H9 (cell line): ENCODE results near the gene ANKH. TPM values are rescaled to one million over a fixed set of nuclear protein-coding genes. Genes with fewer than 3 reads are reported as not detected.

Source experiments
- DNase-seq: peaks from one replicate; pipeline ENCODE4 v3.0.0-alpha.2; 2017
- H2AFZ ChIP-seq: one replicate; pipeline ENCODE4 v1.6.1; 2013; ENCODE audit warnings: mild to moderate bottlenecking, low read length, control low read depth, moderate library complexity
- H2AK5ac ChIP-seq: 2 replicates; pipeline ENCODE4 v1.6.1; 2013; ENCODE audit warnings: low read length, control low read depth, mixed read lengths; ENCODE audit not compliant: insufficient read length
- H2BK120ac ChIP-seq: one replicate; pipeline ENCODE4 v1.6.1; 2013; ENCODE audit warnings: low read depth, mild to moderate bottlenecking, low read length, control low read depth, inconsistent platforms; ENCODE audit not compliant: poor library complexity, severe bottlenecking
- H2BK12ac ChIP-seq: 2 replicates; pipeline ENCODE4 v1.6.1; 2013; ENCODE audit warnings: low read length, control low read depth, mixed read lengths, low read depth; ENCODE audit not compliant: insufficient read length
- H2BK15ac ChIP-seq: 2 replicates; pipeline ENCODE4 v1.6.1; 2013; ENCODE audit warnings: low read depth, low read length, control low read depth
- H2BK20ac ChIP-seq: one replicate; pipeline ENCODE4 v1.6.1; 2013; ENCODE audit warnings: low read depth, mild to moderate bottlenecking, low read length, control low read depth, inconsistent platforms; ENCODE audit not compliant: poor library complexity, severe bottlenecking
- H2BK5ac ChIP-seq: 2 replicates; pipeline ENCODE4 v1.6.1; 2013; ENCODE audit warnings: low read length, control low read depth, mixed read lengths; ENCODE audit not compliant: insufficient read length
- H3K14ac ChIP-seq: 2 replicates; pipeline ENCODE4 v1.6.1; 2013; ENCODE audit warnings: low read length, control low read depth; ENCODE audit not compliant: insufficient read depth
- H3K18ac ChIP-seq: 2 replicates; pipeline ENCODE4 v1.6.1; 2013; ENCODE audit warnings: low read depth, mild to moderate bottlenecking, mixed read lengths, low read length, control low read depth; ENCODE audit not compliant: insufficient read length
- H3K23ac ChIP-seq: 2 replicates; pipeline ENCODE4 v1.6.1; 2013; ENCODE audit warnings: low read length, control low read depth, mixed read lengths, low read depth; ENCODE audit not compliant: insufficient read length
- H3K23me2 ChIP-seq: 2 replicates; pipeline ENCODE4 v1.6.1; 2013; ENCODE audit warnings: low read depth, mild to moderate bottlenecking, mixed read lengths, low read length, control low read depth; ENCODE audit not compliant: insufficient read length, poor library complexity, severe bottlenecking
- H3K27ac ChIP-seq: 2 replicates; pipeline ENCODE4 v1.5.1; 2013; ENCODE audit warnings: low read length, control low read depth, mixed read lengths, low read depth; ENCODE audit not compliant: insufficient read length
- H3K27me3 ChIP-seq: 2 replicates; pipeline ENCODE4 v1.6.1; 2013; ENCODE audit warnings: low read length, control low read depth, inconsistent platforms; ENCODE audit not compliant: insufficient read depth
- H3K4ac ChIP-seq: 2 replicates; pipeline ENCODE4 v1.6.1; 2013; ENCODE audit warnings: low read depth, mild to moderate bottlenecking, control low read depth, inconsistent platforms, low read length, moderate library complexity
- H3K4me1 ChIP-seq: 2 replicates; pipeline ENCODE4 v1.6.1; 2013; ENCODE audit warnings: low read length, control low read depth, inconsistent platforms; ENCODE audit not compliant: insufficient read depth
- H3K4me2 ChIP-seq: 2 replicates; pipeline ENCODE4 v1.6.1; 2013; ENCODE audit warnings: low read length, control low read depth, mixed read lengths; ENCODE audit not compliant: insufficient read length, insufficient read depth
- H3K56ac ChIP-seq: 2 replicates; pipeline ENCODE4 v1.6.1; 2013; ENCODE audit warnings: low read depth, mild to moderate bottlenecking, mixed read lengths, low read length, control low read depth; ENCODE audit not compliant: insufficient read length
- H3K79me1 ChIP-seq: 2 replicates; pipeline ENCODE4 v1.6.1; 2013; ENCODE audit warnings: low read depth, mild to moderate bottlenecking, moderate library complexity, low read length, control low read depth, inconsistent platforms; ENCODE audit not compliant: insufficient read depth, poor library complexity, severe bottlenecking
- H3K79me2 ChIP-seq: 2 replicates; pipeline ENCODE4 v1.6.1; 2013; ENCODE audit warnings: low read length, control low read depth, inconsistent platforms; ENCODE audit not compliant: insufficient read depth
- H3K9ac ChIP-seq: 2 replicates; pipeline ENCODE4 v1.6.1; 2013; ENCODE audit warnings: low read length, control low read depth, mixed read lengths; ENCODE audit not compliant: insufficient read length; ENCODE audit errors: extremely low read depth
- H3K9me3 ChIP-seq: one replicate; pipeline ENCODE4 v1.6.1; 2013; ENCODE audit warnings: low read depth, low read length, inconsistent platforms; ENCODE audit not compliant: control insufficient read depth
- H3T11ph ChIP-seq: one replicate; pipeline ENCODE4 v1.6.1; 2013; ENCODE audit warnings: mild to moderate bottlenecking, low read length, control low read depth, inconsistent platforms
- H4K20me1 ChIP-seq: one replicate; pipeline ENCODE4 v1.6.1; 2013; ENCODE audit not compliant: control insufficient read depth, insufficient read length, insufficient read depth
- H4K5ac ChIP-seq: 2 replicates; pipeline ENCODE4 v1.6.1; 2013; ENCODE audit warnings: low read depth, mild to moderate bottlenecking, mixed read lengths, low read length, control low read depth; ENCODE audit not compliant: insufficient read length
- H4K8ac ChIP-seq: replicated peaks from 2 replicates; pipeline ENCODE4 v1.6.1; 2013; ENCODE audit warnings: low read length, control low read depth, mixed read lengths, low read depth; ENCODE audit not compliant: insufficient read length
- H4K91ac ChIP-seq: 2 replicates; pipeline ENCODE4 v1.6.1; 2013; ENCODE audit warnings: low read depth, mild to moderate bottlenecking, moderate library complexity, mixed read lengths, low read length, control low read depth; ENCODE audit not compliant: insufficient read length
- H3K27ac Mint-ChIP-seq, 3 experiments: 2 replicates in 2 of 3; 3 replicates in 1 of 3; pipeline ENCODE4 v1.8.0; 2020 to 2021; ENCODE audit warnings: mixed read lengths in 3 of 3, mild to moderate bottlenecking in 1 of 3, moderate library complexity in 1 of 3
- H3K27me3 Mint-ChIP-seq: 2 replicates; pipeline ENCODE4 v1.8.0; 2021; ENCODE audit warnings: low read depth, mild to moderate bottlenecking, moderate library complexity, mixed read lengths
- H3K36me3 Mint-ChIP-seq, 3 experiments: 2 replicates in 2 of 3; 3 replicates in 1 of 3; pipeline ENCODE4 v1.8.0; 2020 to 2021; ENCODE audit warnings: low read depth in 3 of 3, mixed read lengths in 3 of 3; ENCODE audit not compliant: insufficient read depth in 1 of 3
- H3K4me1 Mint-ChIP-seq, 2 experiments: 2 replicates each; pipeline ENCODE4 v1.8.0; 2020; ENCODE audit warnings: mixed read lengths in 2 of 2
- H3K4me3 Mint-ChIP-seq, 2 experiments: 2 replicates in 1 of 2; 3 replicates in 1 of 2; pipeline ENCODE4 v1.8.0; 2020 to 2021; ENCODE audit warnings: mild to moderate bottlenecking in 2 of 2, mixed read lengths in 2 of 2, moderate library complexity in 1 of 2
- H3K9me3 Mint-ChIP-seq, 2 experiments: 2 replicates in 1 of 2; 3 replicates in 1 of 2; pipeline ENCODE4 v1.8.0; 2020; ENCODE audit warnings: mild to moderate bottlenecking in 2 of 2, mixed read lengths in 2 of 2, moderate library complexity in 1 of 2
- CTCF ChIP-seq: fragments of 200-600 bp; sonication (generic); conservative IDR thresholded peaks from 3 replicates; pipeline ENCODE4 v1.8.0; 2021; ENCODE audit warnings: antibody characterized with exemption, mild to moderate bottlenecking
- WGBS: extraction: QIAGEN DNeasy Blood & Tissue Kit; methylation state at CpG from one replicate; pipeline ENCODE4 v1.1.7; 2013; ENCODE audit warnings: missing lambda C conversion rate, low lambda C conversion rate, mixed read lengths; ENCODE audit not compliant: insufficient read length; ENCODE audit errors: extremely low coverage; 5-methylcytosine and 5-hydroxymethylcytosine counted together
- total RNA-seq: library from RNA; stranded (reverse); gene quantifications from 2 replicates; pipeline ENCODE4 v1.2.1, GENCODE V29; 2021

Gene ANKH
- total RNA-seq, 1 experiment from 2014 or later = 9.6 TPM

GRCh38 chr5:14665949-14666348 lies 205.6 kb downstream of the ANKH start:
- peak; percentile 37; the same call in 2 of the 3 replicates for TF ChIP-seq CTCF
- no peak overlapping the region for H2AK5ac ChIP-seq

More at GRCh38 chr5:14665949-14666348, 205.6 kb downstream of the ANKH start:
- WGBS = no CpG with 5 or more reads among the region's 7 CpGs
- H2BK20ac ChIP-seq = no peak overlapping the region
- no peak overlapping the region for H3K4ac ChIP-seq
- no peak overlapping the region for H3T11ph ChIP-seq
- H4K8ac ChIP-seq = no peak overlapping the region
- H3K4me3 Mint-ChIP-seq = peak overlapping the region; percentile 86 to 94; a peak in 4 of 5 replicates
- no peak overlapping the region for H2AFZ ChIP-seq
- peaks cover 0 to 10% (median 4%) of the 10 kb centered on the region in 3 experiments; a peak in 3 of 7 replicates for H3K36me3 Mint-ChIP-seq
- peaks cover 9% of the 10 kb centered on the region; the same call in 1 of the 2 replicates for H3K79me2 ChIP-seq
- no peak overlapping the region for H4K91ac ChIP-seq
- H3K4me2 ChIP-seq = peak overlapping the region; percentile 91
- H2BK5ac ChIP-seq = no peak overlapping the region
- H3K14ac ChIP-seq = no peak overlapping the region
- H3K18ac ChIP-seq = no peak overlapping the region
- H3K9me3 Mint-ChIP-seq = peaks cover 2% of the 10 kb centered on the region in 2 experiments; a peak in 3 of 5 replicates
- no peak overlapping the region for H4K5ac ChIP-seq
- no peaks in the 10 kb centered on the region; the same call in 1 of the 2 replicates for H3K27me3 ChIP-seq
- H2BK15ac ChIP-seq = no peak overlapping the region
- no peak overlapping the region for H3K56ac ChIP-seq
- H3K27ac Mint-ChIP-seq = no peak overlapping the region
- H3K23ac ChIP-seq = no peak overlapping the region
- H2BK120ac ChIP-seq = no peak overlapping the region
- peaks cover 28% of the 10 kb centered on the region for H3K27me3 Mint-ChIP-seq
- no peaks in the 10 kb centered on the region for H4K20me1 ChIP-seq
- H3K4me1 ChIP-seq = peaks cover 2% of the 10 kb centered on the region; the same call in 1 of the 2 replicates
- peaks cover 24 to 25% of the 10 kb centered on the region in 2 experiments for H3K4me1 Mint-ChIP-seq
- no peaks in the 10 kb centered on the region for H3K9me3 ChIP-seq
- no peak overlapping the region for H2BK12ac ChIP-seq
- no peak overlapping the region for H3K27ac ChIP-seq
- no peaks in the 10 kb centered on the region for H3K79me1 ChIP-seq
- no peak for DNase-seq
- no peak overlapping the region for H3K9ac ChIP-seq
- peaks cover 13% of the 10 kb centered on the region for H3K23me2 ChIP-seq
